ENCODE measurements around the gene SEC22A. TPM values are rescaled to one million over a fixed set of nuclear protein-coding genes. Genes with fewer than 3 reads are reported as not detected.

SEC22A gene
- total RNA-seq, 1 donor from 2014 or later = 26.9 TPM

- no peaks in the 10 kb centered on the region for H3K36me3 ChIP-seq (ENCODE audit: control insufficient read depth, insufficient read depth, low read length)
- DNase-seq (ENCODE audit: low read depth) = no peak
- no peaks in the 10 kb centered on the region for H3K27me3 ChIP-seq (ENCODE audit: control insufficient read depth, insufficient read depth, low read length)
- no peak for TF ChIP-seq CTCF (IDR thresholded peaks at IDR 0.05; ENCODE audit: insufficient read depth, low read length, poor library complexity, severe bottlenecking)
- H3K4me3 ChIP-seq (ENCODE audit: low read depth, low read length) = no peak overlapping the region
These were observed 60.5 kb downstream of the SEC22A start for GRCh38 chr3:123262226-123262625.

- no peaks in the 10 kb centered on the region for H3K27me3 ChIP-seq (ENCODE audit: control insufficient read depth, insufficient read depth, low read length)
- no peak for DNase-seq (ENCODE audit: low read depth)
- H3K4me3 ChIP-seq (ENCODE audit: low read depth, low read length) = no peak overlapping the region
- no peak for TF ChIP-seq CTCF (IDR thresholded peaks at IDR 0.05; ENCODE audit: insufficient read depth, low read length, poor library complexity, severe bottlenecking)
- H3K36me3 ChIP-seq (ENCODE audit: control insufficient read depth, insufficient read depth, low read length) = no peaks in the 10 kb centered on the region
These were observed 61.1 kb downstream of the SEC22A start for GRCh38 chr3:123262868-123263267.

- no peaks in the 10 kb centered on the region for H3K27me3 ChIP-seq (ENCODE audit: control insufficient read depth, insufficient read depth, low read length)
- DNase-seq (ENCODE audit: low read depth) = no peak
- TF ChIP-seq CTCF (IDR thresholded peaks at IDR 0.05; ENCODE audit: insufficient read depth, low read length, poor library complexity, severe bottlenecking) = no peak
- H3K36me3 ChIP-seq (ENCODE audit: control insufficient read depth, insufficient read depth, low read length) = no peaks in the 10 kb centered on the region
- H3K4me3 ChIP-seq (ENCODE audit: low read depth, low read length) = no peak overlapping the region
These were observed 62.2 kb downstream of the SEC22A start for GRCh38 chr3:123263941-123264340.

- TF ChIP-seq CTCF (IDR thresholded peaks at IDR 0.05; ENCODE audit: insufficient read depth, low read length, poor library complexity, severe bottlenecking) = no peak
- DNase-seq (ENCODE audit: low read depth) = no peak
- Histone ChIP-seq H3K4me3 (ENCODE audit: low read depth, low read length) (no peak overlapping the region), H3K36me3 (ENCODE audit: control insufficient read depth, insufficient read depth, low read length) (peaks cover 2% of the 10 kb centered on the region), H3K27me3 (ENCODE audit: control insufficient read depth, insufficient read depth, low read length) (no peaks in the 10 kb centered on the region)
These were observed 66.1 kb downstream of the SEC22A start for GRCh38 chr3:123267821-123268220.

GRCh38 chr3:123270818-123271217, 69.1 kb downstream of the SEC22A start:
- no peak overlapping the region for H3K4me3 ChIP-seq (ENCODE audit: low read depth, low read length)
- no peaks in the 10 kb centered on the region for H3K27me3 ChIP-seq (ENCODE audit: control insufficient read depth, insufficient read depth, low read length)
- peaks cover 2% of the 10 kb centered on the region for H3K36me3 ChIP-seq (ENCODE audit: control insufficient read depth, insufficient read depth, low read length)
- no peak for DNase-seq (ENCODE audit: low read depth)
- TF ChIP-seq CTCF (IDR thresholded peaks at IDR 0.05; ENCODE audit: insufficient read depth, low read length, poor library complexity, severe bottlenecking) = no peak

- DNase-seq (ENCODE audit: low read depth) = no peak
- H3K4me3 ChIP-seq (ENCODE audit: low read depth, low read length) = no peak overlapping the region
- no peaks in the 10 kb centered on the region for H3K27me3 ChIP-seq (ENCODE audit: control insufficient read depth, insufficient read depth, low read length)
- TF ChIP-seq CTCF (IDR thresholded peaks at IDR 0.05; ENCODE audit: insufficient read depth, low read length, poor library complexity, severe bottlenecking) = no peak
- H3K36me3 ChIP-seq (ENCODE audit: control insufficient read depth, insufficient read depth, low read length) = peaks cover 2% of the 10 kb centered on the region
These were observed 69.9 kb downstream of the SEC22A start for GRCh38 chr3:123271466-123272159.

All from kidney epithelial cell (primary cell).